ENCODE data around the gene SLC30A9. TPM values are rescaled to one million over a fixed set of nuclear protein-coding genes. Genes with fewer than 3 reads are reported as not detected.

Gene SLC30A9
- total and polyA plus RNA-seq, 2 of the 13 experiments (the other 11 are each of a cell fraction or from before 2014, with no cell fraction given), result 27.5 to 72.8 TPM

DNA sequence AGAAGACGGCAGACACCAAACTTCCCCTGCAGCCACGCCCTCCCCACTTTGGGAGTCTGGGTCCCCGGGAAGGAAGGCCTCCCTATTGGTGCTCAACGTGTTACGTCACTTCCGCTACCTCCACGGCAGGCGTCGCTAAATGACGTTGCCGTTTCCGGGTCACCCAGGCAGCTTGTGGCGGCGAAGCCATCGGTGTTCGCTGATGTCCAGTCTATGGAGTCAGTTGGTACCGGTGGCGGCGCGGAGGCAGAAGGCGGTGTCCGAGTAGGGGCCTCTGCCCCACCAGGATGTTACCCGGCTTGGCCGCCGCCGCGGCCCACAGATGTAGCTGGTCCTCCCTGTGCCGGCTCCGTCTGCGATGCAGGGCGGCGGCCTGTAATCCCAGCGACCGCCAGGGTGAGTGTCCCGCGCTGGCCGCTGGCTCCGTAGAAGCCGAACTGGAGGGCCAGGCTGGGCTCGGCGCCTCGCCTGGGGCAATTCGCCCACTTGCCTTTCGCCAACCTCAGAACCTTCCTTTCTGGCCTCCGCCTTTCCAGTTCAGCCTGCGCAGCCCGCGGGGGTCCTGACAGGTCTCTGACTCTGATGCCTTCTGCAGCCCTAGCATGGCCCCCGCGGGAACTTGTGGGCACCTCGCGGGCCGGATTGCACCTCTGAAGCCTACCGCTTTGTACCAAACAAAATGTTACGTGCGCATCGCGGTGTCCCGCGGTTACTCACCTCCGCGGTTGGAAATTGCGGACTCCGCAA lies at the start of gene SLC30A9 (continued):
- TF ChIP-seq TSC22D2 (CRISPR knock-in tag; IDR thresholded peaks at IDR 0.05; ENCODE audit: borderline replicate concordance), result peak; percentile 93; the same call in 1 of the 2 replicates
- TF ChIP-seq PITX1 (CRISPR knock-in tag; IDR thresholded peaks at IDR 0.05), result peak; percentile 80
- no peak for TF ChIP-seq TCF12 (IDR thresholded peaks at IDR 0.05)
- no peak for TF ChIP-seq TCF12 (CRISPR knock-in tag; IDR thresholded peaks at IDR 0.05)
- TF ChIP-seq ZZZ3 (CRISPR knock-in tag; IDR thresholded peaks at IDR 0.05; ENCODE audit: borderline replicate concordance), result peak; percentile 81; the same call in 1 of the 2 replicates
- TF ChIP-seq ZNF776 (CRISPR knock-in tag; IDR thresholded peaks at IDR 0.05), result no peak; the same call in 1 of the 2 replicates
- peak; percentile 26; the same call in 1 of the 2 replicates for TF ChIP-seq MYPOP (CRISPR knock-in tag; IDR thresholded peaks at IDR 0.05)
- TF ChIP-seq NFYC (CRISPR knock-in tag; IDR thresholded peaks at IDR 0.05), result peak; percentile 79
- no peak for TF ChIP-seq DPF2 (CRISPR knock-in tag; IDR thresholded peaks at IDR 0.05; ENCODE audit: borderline replicate concordance, low read depth)
- peak; percentile 20; the same call in 1 of the 2 replicates for TF ChIP-seq ZNF691 (CRISPR knock-in tag; IDR thresholded peaks at IDR 0.05; ENCODE audit: borderline replicate concordance, low read depth)
- TF ChIP-seq FLYWCH1 (CRISPR knock-in tag; IDR thresholded peaks at IDR 0.05), result peak; percentile 68; the same call in 1 of the 2 replicates
- peak; percentile 73; the same call in 1 of the 2 replicates for TF ChIP-seq DMAP1 (CRISPR knock-in tag; IDR thresholded peaks at IDR 0.05)
- peak; percentile 96 for TF ChIP-seq KMT2B (CRISPR knock-in tag; IDR thresholded peaks at IDR 0.05)
- TF ChIP-seq SP1 (IDR thresholded peaks at IDR 0.05), result no peak
- peak; percentile 51; the same call in 1 of the 2 replicates for TF ChIP-seq SP1 (CRISPR knock-in tag; IDR thresholded peaks at IDR 0.05)
- no peak; a peak in 1 of 4 replicates for TF ChIP-seq ATF4 (CRISPR knock-in tag; IDR thresholded peaks at IDR 0.05)
- no peak for TF ChIP-seq CHD2 (IDR thresholded peaks at IDR 0.05; ENCODE audit: low read depth, low read length)
- TF ChIP-seq ZNF33B (CRISPR knock-in tag; IDR thresholded peaks at IDR 0.05), result peak; percentile 72
- 0 out of 2 replicates have a peak, but pooled peaks have one; percentile 36 for TF ChIP-seq ZNF431 (CRISPR knock-in tag; IDR thresholded peaks at IDR 0.05; ENCODE audit: borderline replicate concordance, low read depth)
- TF ChIP-seq MAX (IDR thresholded peaks at IDR 0.05), result 0 out of 2 replicates have a peak, but pooled peaks have one; percentile 52
- TF ChIP-seq RARA (CRISPR knock-in tag; IDR thresholded peaks at IDR 0.05), result peak; percentile 45; the same call in 1 of the 2 replicates
- peak; percentile 50 for TF ChIP-seq GATAD2A (CRISPR knock-in tag; IDR thresholded peaks at IDR 0.05)
- TF ChIP-seq POGZ (CRISPR knock-in tag; IDR thresholded peaks at IDR 0.05), result peak; percentile 95
- no peak for TF ChIP-seq ZKSCAN5 (CRISPR knock-in tag; IDR thresholded peaks at IDR 0.05)
- peak; percentile 75; the same call in 1 of the 2 replicates for TF ChIP-seq KAT7 (CRISPR knock-in tag; IDR thresholded peaks at IDR 0.05; ENCODE audit: borderline replicate concordance)
- peak; percentile 17; the same call in 1 of the 2 replicates for TF ChIP-seq FOSL2 (CRISPR knock-in tag; IDR thresholded peaks at IDR 0.05)
- TF ChIP-seq, protein P1, sequence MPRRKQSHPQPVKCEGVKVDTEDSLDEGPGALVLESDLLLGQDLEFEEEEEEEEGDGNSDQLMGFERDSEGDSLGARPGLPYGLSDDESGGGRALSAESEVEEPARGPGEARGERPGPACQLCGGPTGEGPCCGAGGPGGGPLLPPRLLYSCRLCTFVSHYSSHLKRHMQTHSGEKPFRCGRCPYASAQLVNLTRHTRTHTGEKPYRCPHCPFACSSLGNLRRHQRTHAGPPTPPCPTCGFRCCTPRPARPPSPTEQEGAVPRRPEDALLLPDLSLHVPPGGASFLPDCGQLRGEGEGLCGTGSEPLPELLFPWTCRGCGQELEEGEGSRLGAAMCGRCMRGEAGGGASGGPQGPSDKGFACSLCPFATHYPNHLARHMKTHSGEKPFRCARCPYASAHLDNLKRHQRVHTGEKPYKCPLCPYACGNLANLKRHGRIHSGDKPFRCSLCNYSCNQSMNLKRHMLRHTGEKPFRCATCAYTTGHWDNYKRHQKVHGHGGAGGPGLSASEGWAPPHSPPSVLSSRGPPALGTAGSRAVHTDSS (CRISPR knock-in tag; conservative IDR thresholded peaks at IDR 0.05), result no peak
- peak; percentile 72 for TF ChIP-seq NRL (CRISPR knock-in tag; IDR thresholded peaks at IDR 0.05; ENCODE audit: borderline replicate concordance)

All from HepG2 (cell line).